HG03045 (cell line): ENCODE results near the gene TLR6.
A peak's percentile ranks its signal among the peaks of the same experiment; 100 is the strongest.

ENCODE experiments used
- ATAC-seq: cut with Tn5 transposase; IDR thresholded peaks from one replicate; pipeline ENCODE4 v1.9.1; 2021; ENCODE audit warnings: mild to moderate bottlenecking, moderate library complexity; ENCODE audit not compliant: unreplicated experiment

TLR6 gene

DNA sequence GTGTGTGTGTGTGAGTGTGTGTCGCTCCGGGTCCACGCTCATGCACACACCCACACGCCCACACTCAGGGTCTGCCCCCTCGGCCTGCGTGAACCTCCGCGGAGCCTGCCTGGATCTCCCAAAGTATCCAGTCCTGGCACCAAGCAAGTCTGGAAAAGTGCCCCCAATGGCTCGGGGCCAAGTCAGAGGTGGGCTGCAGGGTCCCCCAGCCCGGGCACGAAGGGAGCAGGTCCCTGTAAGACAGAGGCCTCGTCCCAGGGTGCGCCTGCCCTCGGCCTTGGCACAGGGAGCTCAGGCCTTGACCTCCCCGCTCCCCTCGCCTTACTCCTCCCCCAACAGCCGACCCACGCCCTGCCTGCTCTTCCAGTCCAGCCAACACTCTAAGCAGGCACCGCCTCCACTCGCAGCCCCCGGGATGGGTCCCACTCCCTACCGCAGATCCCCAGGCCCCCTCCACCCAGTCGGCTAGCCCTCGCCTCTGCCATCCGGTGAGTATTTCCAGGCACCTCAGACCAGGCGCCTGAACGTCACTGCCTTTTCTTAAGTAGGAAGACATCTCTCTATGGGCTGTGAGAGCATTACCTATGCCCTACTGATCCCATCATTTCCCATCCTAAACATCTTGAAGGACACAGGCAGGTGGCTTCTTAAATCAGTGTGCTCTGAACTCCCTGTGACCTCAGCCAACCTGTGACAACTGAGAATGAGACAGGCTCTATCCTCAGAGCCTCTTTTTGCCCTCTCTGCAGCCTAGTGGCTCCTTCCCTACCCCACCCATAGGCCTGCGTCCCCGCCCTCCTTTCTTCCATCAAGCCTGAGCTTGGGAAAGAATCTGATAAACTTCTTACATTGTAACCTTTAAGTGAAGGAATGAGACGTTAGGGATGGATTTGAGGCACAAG lies 11.7 kb upstream of the TLR6 start:
- peak; percentile 6 for ATAC-seq

DNA sequence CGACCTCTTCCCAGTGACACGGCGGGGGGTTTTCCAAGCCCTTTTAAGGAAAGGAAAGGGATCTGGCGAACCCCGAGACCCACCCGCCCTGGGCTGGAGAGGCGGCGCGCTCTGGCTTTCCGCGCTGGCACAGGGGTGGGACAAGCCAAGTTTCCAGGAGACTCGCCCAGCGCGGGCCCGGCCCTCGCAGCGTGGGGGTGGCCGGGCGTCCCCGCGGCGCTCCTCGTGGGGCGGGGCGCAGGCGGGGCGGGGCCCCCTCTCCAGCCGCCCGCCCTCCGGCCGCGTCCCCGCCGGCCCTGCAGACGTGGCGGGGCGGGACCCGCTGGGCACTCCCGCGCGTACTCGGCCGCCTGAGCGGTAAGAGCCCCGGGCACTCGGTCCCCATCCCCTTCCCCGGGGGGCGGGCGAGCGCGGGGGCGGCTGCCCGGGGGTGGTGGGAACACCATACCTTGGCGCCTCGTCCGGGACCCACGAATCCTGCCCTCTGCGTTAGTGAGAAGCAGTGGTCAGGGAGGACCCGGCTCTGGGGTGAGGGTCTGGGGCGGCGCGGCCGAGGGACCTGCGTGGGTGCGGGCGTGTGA lies 11.0 kb upstream of the TLR6 start, which contains the start of gene FAM114A1:
TSS of gene FAM114A1 (plus strand) at position 329 of the 581 bp plus-strand sequence. CDS start 10,273 bp downstream, outside the sequence.
- ATAC-seq = peak; percentile 94

DNA sequence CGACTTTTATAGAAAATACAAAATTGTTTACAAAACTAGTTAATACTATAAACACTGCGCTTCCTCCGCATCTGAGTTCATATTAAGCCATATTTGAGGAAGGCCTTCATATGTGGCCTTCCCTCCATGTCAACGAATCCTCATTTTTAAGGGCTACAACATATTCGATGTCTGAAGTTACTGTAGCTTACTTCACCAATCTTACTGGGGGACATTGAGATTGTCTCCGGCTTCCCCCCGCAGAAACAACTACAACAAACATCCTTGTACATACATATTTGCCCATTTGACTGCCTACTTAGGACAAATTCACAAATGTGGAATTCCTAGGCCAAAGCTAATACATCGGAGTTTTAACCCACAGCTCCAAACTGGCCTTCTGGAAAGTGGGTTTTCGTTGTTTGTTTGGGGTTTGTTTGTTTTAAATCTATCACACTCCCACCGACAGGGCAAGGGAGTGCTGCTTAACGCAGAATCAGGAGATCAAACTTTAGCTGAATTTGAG lies 10.4 kb upstream of the TLR6 start:
- ATAC-seq = peak; percentile 30

DNA sequence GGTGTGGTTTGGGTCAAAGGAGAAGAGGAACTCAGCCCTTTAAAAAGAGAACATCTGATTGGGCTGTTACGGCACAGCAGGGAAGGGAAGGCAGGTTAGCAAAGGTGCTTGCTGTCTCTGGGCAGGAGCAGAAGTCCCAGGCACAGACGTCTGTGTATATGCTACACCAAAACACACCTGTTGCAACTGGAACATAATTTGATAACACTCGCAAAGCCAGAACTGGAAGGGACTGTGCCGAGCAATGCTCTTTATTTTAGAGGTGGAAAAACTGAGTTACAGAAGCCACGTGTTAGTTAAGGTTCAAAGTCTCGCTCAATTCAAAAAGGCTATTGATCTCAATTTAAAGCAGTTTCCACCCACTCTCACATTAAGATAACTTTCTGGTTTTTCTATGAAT lies 8.8 kb upstream of the TLR6 start:
- ATAC-seq = no peak

DNA sequence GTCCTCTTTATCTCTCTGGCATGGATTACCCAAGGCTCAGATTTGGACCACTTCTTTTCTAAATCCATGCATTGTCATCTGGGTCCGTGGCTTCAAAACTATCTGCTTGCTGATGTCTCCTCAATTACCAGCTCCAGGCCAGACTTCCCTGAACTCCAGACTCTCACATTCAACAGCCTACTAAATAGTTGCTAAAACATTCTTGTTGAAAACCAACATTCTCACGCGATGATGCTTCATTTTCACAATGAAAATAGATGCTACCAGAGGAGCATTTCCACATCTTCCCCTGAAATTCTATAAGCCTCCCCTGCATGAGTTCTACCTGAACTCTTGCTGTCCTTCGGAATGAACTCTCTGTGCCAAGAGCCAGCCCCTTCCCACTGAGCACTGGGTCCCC lies 5.2 kb upstream of the TLR6 start:
- no peak for ATAC-seq

DNA sequence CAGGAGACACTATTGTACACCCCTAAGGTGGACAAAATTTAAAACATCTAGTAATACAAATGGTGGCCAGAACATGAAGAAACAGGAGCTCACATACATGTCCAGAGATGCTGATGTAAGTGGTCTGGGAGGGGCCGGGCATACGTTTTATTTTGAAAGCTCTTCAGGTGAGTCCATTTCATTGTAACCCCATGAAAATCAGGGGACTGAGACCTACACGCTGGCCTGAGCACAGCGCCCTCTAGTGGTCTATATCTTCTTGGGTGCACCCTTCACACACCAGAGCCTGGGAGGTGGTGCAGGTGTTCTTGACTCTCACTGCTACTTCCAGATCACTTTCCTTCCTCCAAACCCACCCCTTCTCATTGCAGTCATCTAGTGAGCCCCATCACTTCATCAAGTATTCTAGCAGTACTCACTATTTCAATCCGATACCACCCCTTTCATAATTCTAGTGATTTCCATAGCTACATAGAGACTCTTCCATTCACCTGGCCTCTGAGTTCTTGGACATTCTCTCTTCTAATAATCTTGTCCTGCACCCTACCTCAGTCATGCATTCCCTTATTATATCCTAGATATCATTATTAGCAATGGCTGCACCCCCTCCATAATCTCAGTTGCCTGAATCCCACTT lies 4.3 kb upstream of the TLR6 start:
- ATAC-seq = peak; percentile 53

DNA sequence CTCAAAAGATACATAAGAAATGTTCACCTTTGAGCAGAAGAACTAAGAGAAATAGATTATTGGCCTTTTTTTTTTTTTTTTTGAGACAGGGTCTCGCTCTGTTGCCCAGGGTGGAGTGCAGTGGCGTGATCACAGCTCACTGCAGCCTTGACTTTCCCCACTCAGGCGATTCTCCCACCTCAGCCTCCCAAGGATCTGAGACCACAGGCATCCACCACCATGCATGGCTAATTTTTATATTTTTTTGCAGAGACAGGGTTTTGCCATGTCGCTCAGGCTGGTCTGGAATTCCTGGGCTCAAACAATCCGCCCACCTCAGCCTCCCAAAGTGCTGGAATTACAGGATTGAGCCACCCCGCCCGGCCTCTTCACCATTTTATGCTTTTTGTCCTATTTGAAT lies 2.9 kb upstream of the TLR6 start:
- no peak for ATAC-seq

DNA sequence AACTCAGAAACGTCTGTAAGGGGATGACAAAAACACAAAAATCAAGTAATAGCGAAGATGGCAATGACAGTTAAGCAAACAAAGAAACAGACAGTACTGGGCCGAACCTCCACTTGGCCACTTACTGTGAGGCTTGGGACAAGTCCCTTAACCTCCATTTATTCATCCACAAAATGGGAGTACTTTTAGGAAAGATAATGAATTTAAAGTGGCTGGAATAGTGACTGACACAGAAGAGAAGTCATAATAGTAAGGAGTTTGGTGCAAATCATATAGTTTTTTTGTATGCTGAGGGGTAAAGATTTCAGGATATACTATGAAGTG lies 1.4 kb upstream of the TLR6 start:
- no peak for ATAC-seq

DNA sequence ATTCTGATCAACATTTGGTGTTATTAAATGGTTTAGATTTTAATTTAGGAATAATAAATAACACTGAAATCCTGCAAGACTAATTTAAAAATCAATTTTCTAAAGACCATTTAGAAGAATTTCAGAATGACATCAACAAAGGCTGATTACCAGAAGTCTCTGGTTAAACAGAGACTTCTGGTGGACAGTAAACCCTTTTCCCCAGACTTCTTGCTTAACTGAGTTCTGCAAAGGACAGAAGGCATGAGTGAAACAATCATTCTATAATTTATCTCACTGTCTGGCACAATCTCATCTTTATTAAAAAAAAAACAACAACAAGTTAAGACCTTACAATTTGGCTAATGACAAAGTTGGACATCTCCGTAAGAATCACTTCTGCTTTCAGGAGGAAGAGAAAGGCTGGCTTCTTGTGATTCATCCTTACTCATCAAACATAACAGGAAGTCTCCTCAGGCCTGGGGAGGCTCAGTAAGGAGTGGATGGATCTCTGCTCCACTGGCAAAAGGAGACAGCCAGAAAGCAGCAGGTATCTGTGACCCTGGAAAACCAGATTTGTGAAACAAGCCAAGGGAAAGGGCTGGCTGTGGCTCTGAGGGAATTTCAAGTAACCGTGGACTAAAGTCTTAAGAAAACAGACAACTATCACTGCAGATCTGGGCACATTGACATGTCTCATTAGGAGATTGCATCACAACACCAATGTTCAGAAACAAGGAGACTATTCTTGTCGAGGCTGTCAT lies 908 bp upstream of the TLR6 start:
- peak; percentile 64 for ATAC-seq

DNA sequence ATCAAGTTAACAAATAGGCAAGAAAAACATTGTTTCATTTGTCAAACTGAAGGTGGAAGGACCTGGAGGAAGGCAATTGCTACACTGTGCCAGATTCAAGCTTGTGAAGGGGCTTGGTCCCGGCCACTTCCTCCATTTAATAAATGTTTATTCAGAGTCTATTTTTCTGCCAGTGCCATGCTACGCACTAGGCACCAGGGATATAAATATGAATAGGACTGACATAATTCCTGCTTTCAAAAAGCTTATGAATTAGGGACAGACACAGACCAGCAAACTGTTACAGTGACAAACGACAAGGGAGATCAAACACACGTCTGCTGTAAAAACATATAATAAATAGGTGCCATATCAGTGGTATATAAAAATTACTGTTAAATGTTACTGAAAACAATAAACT lies 571 bp downstream of the TLR6 start:
- no peak for ATAC-seq

DNA sequence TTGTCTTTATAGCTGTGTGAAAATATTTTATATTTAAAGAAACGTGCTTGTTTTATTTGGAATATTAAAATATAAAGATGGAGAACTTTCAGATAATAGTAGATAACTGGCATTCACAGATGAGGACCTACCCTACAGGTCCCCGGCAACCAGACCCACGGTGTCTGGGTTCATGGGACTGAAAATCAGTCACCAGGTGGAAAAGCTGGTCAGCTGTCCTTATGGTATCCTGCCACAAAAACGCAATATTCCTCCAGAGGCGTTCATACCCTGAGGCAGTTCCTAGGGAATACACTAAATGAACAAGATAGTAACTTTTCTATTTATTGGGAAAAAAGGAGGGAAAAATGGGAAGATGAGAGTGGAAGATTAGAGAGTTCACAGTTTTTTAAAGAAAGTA lies 1.2 kb downstream of the TLR6 start:
- no peak for ATAC-seq

DNA sequence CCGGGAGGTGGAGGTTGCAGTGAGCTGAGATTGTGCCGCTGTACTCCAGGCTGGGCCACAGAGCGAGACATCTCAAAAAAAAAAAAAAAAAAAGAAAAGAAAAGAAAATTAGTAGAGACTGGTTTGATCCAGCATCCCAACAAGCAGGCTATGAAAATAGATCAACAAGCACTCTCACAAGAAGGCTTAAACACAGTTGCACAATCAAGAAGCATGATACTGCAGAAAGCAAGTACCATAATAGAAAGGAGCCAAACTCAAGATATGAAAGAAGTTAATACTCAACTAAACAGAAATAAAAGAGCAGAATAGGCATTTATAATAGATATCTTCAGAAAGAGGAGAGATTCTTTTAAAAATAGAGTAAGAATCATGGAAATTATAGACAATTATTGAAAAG lies 10.6 kb downstream of the TLR6 start:
- ATAC-seq = no peak

DNA sequence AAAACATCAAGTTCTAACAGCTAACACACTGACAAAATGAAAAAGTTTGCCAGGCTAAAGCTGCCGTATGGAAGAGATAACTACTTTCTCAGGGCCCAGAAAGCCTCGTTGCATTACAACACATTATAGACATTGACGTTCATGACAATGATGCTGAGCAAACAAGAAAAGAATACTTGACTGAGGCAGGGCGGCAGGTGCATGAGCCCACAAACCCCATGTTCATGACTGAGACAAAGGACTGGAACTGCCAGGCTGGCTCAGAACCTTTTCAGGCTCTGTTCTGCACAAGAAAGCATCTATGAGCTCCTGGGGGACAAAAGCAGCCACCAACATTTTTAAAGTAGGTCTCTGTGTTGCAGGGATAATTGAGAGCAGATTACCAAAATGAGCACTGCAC lies 13.6 kb downstream of the TLR6 start:
- no peak for ATAC-seq

DNA sequence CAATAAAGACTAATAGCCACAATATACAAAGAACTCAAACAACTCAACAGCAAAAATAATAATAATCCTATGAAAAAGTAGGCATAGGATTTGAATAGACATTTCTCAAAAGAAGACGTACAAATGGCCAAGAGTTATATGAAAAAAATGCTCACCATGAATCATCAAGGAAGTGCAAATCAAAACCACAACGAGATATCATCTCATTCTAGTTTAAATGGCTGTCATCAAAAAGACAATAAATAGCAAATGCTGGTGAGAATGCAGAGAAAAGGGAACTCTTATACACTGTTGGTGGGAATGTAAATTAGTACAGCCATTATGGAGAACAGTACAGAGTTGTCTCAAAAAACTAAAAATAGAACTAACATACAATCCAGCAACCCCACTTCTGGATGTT lies 18.8 kb downstream of the TLR6 start:
- ATAC-seq = no peak

DNA sequence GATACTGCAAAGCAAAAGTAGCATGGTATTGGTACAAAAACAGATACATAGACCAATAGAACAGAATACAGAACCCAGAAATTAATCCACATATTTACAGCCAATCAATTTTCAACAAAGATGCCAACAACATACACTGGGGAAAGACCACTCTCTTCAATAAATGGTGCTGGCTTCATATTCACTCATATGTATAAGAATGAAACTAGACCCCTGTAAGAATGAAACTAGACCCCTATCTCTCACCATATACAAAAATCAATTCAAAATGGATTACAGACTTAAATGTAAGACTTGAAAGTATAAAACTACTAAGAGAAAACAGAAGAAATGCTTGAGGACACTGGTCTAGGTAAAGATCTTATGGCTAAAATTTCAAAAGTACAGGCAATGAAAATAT lies 19.3 kb downstream of the TLR6 start:
- ATAC-seq = no peak

DNA sequence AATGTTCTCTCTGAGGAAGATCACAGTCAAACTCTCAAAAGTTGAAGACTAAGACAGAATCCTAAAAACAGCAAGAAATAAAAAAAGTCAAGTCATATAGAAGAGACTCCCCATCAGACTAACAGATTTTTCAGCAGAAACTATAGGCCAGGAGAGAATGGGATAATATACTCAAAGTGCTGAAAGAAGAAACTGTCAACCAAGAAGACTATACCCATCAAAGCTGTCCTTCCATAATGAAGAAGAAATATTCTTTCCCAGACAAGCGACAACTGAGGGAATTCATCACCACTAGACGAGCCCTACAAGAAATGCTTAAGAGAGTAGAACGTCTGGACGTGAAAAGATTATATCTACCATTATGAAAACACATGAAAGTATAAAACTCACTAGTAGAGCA lies 22.0 kb downstream of the TLR6 start:
- ATAC-seq = no peak

DNA sequence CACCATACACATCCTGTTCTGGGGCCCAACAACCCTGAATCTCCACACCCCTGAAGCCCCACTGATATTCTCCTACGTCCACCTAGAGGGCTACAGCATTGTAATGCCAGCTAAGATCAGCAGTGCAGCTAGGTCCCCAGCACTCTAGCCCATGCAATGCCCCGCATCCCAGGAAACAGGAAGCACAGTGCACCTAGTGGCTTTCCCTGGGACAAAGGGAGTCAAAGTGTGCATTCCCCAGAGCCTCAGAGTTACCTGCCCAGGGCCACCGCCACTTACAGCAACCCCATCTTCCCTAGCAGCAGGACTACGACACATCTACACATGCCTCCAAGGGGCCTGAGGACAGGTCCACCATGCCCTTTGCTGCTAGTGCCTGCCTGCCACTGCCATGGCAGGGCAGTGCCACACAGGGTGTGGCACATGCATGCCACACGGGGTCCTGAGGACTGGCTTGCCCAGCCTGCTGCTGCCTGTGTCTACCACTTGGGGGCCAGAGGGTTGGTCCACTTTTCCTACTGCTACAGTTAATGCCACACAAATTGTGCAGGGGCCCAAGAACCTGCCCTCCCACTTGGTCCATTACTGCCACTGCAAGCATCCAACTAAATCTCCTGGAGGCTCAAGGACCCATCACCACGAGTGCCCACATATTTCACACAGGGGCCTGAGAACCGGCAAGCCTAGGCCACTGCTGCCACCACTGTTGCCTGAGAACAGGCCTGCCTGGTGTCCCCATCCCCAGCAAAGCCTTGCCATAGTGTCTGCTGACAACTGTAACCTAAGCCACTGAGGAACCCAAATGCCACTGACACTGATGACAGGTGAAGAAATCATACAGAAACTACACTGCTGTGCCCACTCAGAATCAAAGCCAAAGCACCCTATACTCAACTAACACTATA lies 23.7 kb downstream of the TLR6 start:
- ATAC-seq = no peak

DNA sequence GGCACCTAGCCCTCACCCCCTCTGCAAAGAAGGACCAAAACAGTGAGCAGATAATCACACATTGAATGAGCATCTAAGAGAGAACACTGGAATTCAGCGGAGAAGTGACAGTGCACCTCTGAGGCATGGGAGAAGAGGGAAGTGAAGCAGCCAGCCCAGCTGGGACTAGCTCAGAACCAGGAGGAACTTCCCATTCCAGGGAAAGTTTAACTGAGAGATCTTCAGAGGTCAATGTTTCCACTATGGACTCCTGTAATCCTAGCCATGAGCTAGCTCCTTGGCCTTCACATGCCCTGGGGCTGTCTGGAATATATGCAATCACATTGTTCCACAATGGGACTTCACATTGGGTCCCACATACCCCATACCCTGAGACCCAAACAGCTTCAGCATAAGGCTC lies 24.4 kb downstream of the TLR6 start:
- no peak for ATAC-seq

DNA sequence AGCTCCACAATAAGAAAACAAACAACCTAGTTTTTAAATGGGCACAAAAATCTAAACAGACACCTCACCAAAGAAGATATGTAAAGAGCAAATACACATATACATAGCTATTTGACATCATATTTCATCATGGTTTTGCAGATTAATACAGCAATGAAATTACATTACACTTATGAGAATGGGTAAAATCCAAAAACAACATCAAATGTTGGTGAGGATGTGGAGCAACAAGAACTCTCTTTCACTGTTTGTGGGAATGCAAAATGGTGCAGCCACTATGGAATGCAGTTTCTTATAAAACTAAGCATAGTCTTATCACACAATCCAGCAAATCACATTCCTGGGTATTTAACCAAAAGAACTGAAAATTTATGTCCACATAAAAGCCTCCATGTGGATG lies 25.0 kb downstream of the TLR6 start:
- no peak for ATAC-seq

DNA sequence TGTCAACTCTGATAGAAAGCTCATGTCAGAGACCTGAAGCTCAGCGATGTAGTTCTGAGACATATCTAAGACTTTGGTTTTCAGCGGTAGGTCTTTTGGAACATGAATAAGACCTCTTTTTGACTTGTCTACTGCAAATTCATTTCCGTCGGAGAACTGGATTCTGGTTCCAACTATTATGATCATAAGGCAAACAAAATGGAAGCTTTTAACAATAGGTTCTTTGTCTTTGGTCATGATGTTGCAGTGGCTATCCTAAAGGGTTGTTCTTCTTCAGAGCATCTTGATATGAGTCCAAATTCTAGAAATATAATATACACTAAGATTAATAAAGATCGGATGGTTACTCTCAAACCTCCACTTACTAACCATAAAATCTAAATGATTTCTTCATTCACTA lies 27.4 kb downstream of the TLR6 start:
- ATAC-seq = no peak
